IMR-90 (cell line): ENCODE data around the gene BTNL2. TPM values are rescaled to one million over a fixed set of nuclear protein-coding genes. Genes with fewer than 3 reads are reported as not detected.

Source experiments
- ATAC-seq: fragments of 200-7000 bp; cut with Tn5 transposase; 2 replicates; pipeline ENCODE4 v1.9.1; 2020; ENCODE audit warnings: low read depth, mild to moderate bottlenecking, moderate library complexity
- BruUV-seq: library from RNA; stranded (reverse); fragments of 400-500 nt; replicated peaks from 2 replicates; lab custom pipeline; 2021; lab: Mats Ljungman, UMichigan
- CTCF ChIA-PET: fragments of 300-600 bp; formaldehyde crosslinking; extraction: SDS; loops from one replicate; lab custom pipeline; 2021; ENCODE audit warnings: antibody characterized with exemption; lab: Yijun Ruan, JAX
- POLR2A ChIA-PET: fragments of 300-600 bp; sonication (Branson Sonifier 250); formaldehyde crosslinking; loops from one replicate; lab custom pipeline; 2022; ENCODE audit warnings: antibody characterized with exemption; ENCODE audit not compliant: unreplicated experiment; lab: Charles Lee
- DNase-seq: peaks from one replicate; pipeline ENCODE4 v3.0.0; 2013
- H2AFZ ChIP-seq: replicated peaks from 2 replicates; pipeline ENCODE3; 2013; ENCODE audit warnings: low read length, mild to moderate bottlenecking; ENCODE audit not compliant: poor library complexity
- H2AK5ac ChIP-seq: 2 replicates; pipeline ENCODE4 v1.6.1; 2013; ENCODE audit warnings: low read depth, low read length, inconsistent platforms
- H2AK9ac ChIP-seq: replicated peaks from 2 replicates; pipeline ENCODE3; 2013; ENCODE audit warnings: mild to moderate bottlenecking, low read depth, low read length, moderate library complexity; ENCODE audit not compliant: poor library complexity
- H2BK120ac ChIP-seq: 2 replicates; pipeline ENCODE4 v1.6.1; 2013; ENCODE audit warnings: low read depth, low read length, inconsistent platforms
- H2BK15ac ChIP-seq: 3 replicates; pipeline ENCODE4 v1.6.1; 2013; ENCODE audit warnings: low read depth, low read length, inconsistent platforms
- H2BK20ac ChIP-seq: 2 replicates; pipeline ENCODE4 v1.6.1; 2013; ENCODE audit warnings: low read depth, mild to moderate bottlenecking, inconsistent platforms, low read length, moderate library complexity
- H2BK5ac ChIP-seq: 2 replicates; pipeline ENCODE4 v1.6.1; 2013; ENCODE audit warnings: mild to moderate bottlenecking, low read depth, low read length, inconsistent platforms; ENCODE audit not compliant: poor library complexity, severe bottlenecking
- H3K14ac ChIP-seq: replicated peaks from 2 replicates; pipeline ENCODE4 v1.6.1; 2013; ENCODE audit warnings: low read depth, low read length, inconsistent platforms
- H3K18ac ChIP-seq: 2 replicates; pipeline ENCODE4 v1.6.1; 2013; ENCODE audit warnings: low read depth, low read length, control low read depth
- H3K23ac ChIP-seq: 2 replicates; pipeline ENCODE4 v1.6.1; 2013; ENCODE audit warnings: low read depth, low read length, inconsistent platforms
- H3K27ac ChIP-seq: 2 replicates; pipeline ENCODE4 v1.5.1; 2013; ENCODE audit warnings: mild to moderate bottlenecking, control low read depth, low read length; ENCODE audit not compliant: insufficient read depth
- H3K27me3 ChIP-seq: 2 replicates; pipeline ENCODE4 v1.6.1; 2013; ENCODE audit warnings: low read length; ENCODE audit not compliant: control insufficient read depth, insufficient read depth
- H3K36me3 ChIP-seq: 2 replicates; pipeline ENCODE4 v1.6.1; 2013; ENCODE audit warnings: low read length, mixed read lengths; ENCODE audit not compliant: control insufficient read depth, insufficient read depth
- H3K4ac ChIP-seq: 2 replicates; pipeline ENCODE4 v1.6.1; 2013; ENCODE audit warnings: low read depth, low read length, inconsistent platforms
- H3K4me1 ChIP-seq: 2 replicates; pipeline ENCODE4 v1.6.1; 2013; ENCODE audit warnings: low read length, mixed read lengths; ENCODE audit not compliant: control insufficient read depth, insufficient read depth
- H3K4me2 ChIP-seq: 2 replicates; pipeline ENCODE4 v1.6.1; 2013; ENCODE audit warnings: low read depth, mild to moderate bottlenecking, control low read depth, low read length, moderate library complexity
- H3K4me3 ChIP-seq: 2 replicates; pipeline ENCODE4 v1.5.1; 2013; ENCODE audit warnings: low read depth, mild to moderate bottlenecking, control low read depth, low read length, moderate library complexity; ENCODE audit not compliant: insufficient read depth
- H3K56ac ChIP-seq: 2 replicates; pipeline ENCODE4 v1.6.1; 2013; ENCODE audit warnings: low read length, inconsistent platforms; ENCODE audit not compliant: insufficient read depth; ENCODE audit errors: extremely low read depth
- H3K79me1 ChIP-seq, 2 experiments: 2 replicates each; pipeline ENCODE4 v1.6.1; 2013; ENCODE audit warnings: low read length in 2 of 2, inconsistent platforms in 1 of 2, low read depth in 1 of 2
- H3K9ac ChIP-seq: 2 replicates; pipeline ENCODE4 v1.6.1; 2013; ENCODE audit warnings: low read depth, low read length, control low read depth
- H3K9me1 ChIP-seq: 2 replicates; pipeline ENCODE4 v1.6.1; 2013; ENCODE audit warnings: low read length, inconsistent platforms; ENCODE audit not compliant: insufficient read depth
- H3K9me3 ChIP-seq: 2 replicates; pipeline ENCODE4 v1.6.1; 2013; ENCODE audit warnings: low read length; ENCODE audit not compliant: control insufficient read depth, insufficient read depth
- H4K20me1 ChIP-seq: 2 replicates; pipeline ENCODE4 v1.6.1; 2013; ENCODE audit warnings: low read length, inconsistent platforms; ENCODE audit not compliant: insufficient read depth
- H4K5ac ChIP-seq: 2 replicates; pipeline ENCODE4 v1.6.1; 2013; ENCODE audit warnings: mild to moderate bottlenecking, low read depth, low read length, control low read depth
- H4K8ac ChIP-seq, 2 experiments: 2 replicates each; pipeline ENCODE4 v1.6.1; 2013; ENCODE audit warnings: low read depth in 2 of 2, low read length in 2 of 2, control low read depth in 1 of 2, inconsistent platforms in 1 of 2
- H4K91ac ChIP-seq: 2 replicates; pipeline ENCODE4 v1.6.1; 2013; ENCODE audit warnings: low read depth, low read length, inconsistent platforms; ENCODE audit not compliant: insufficient read depth
- BHLHE40 ChIP-seq: fragments of 150-350 bp; IDR thresholded peaks from 2 replicates; pipeline ENCODE4 v1.6.1; 2016; ENCODE audit warnings: mild to moderate bottlenecking, low read depth, low read length
- CEBPB ChIP-seq: IDR thresholded peaks from 2 replicates; pipeline ENCODE4 v1.6.1; 2012; ENCODE audit warnings: low read depth, low read length, improper control_type of control experiment
- CHD1 ChIP-seq: IDR thresholded peaks from 2 replicates; pipeline ENCODE4 v1.6.1; 2012; ENCODE audit warnings: low read depth, low read length, improper control_type of control experiment
- FOS ChIP-seq: fragments of 150-350 bp; IDR thresholded peaks from 2 replicates; pipeline ENCODE4 v1.6.1; 2016; ENCODE audit warnings: low read depth, low read length
- MAFK ChIP-seq: IDR thresholded peaks from 2 replicates; pipeline ENCODE4 v1.6.1; 2012; ENCODE audit warnings: low read depth, low read length, improper control_type of control experiment
- MAZ ChIP-seq: IDR thresholded peaks from 2 replicates; pipeline ENCODE4 v1.6.1; 2012; ENCODE audit warnings: low read depth, mild to moderate bottlenecking, low read length, improper control_type of control experiment, moderate library complexity, borderline replicate concordance
- MXI1 ChIP-seq: IDR thresholded peaks from 2 replicates; pipeline ENCODE4 v1.6.1; 2012; ENCODE audit warnings: low read depth, mild to moderate bottlenecking, low read length, moderate library complexity, borderline replicate concordance
- NFE2L2 ChIP-seq: fragments of 150-350 bp; IDR thresholded peaks from 2 replicates; pipeline ENCODE4 v1.6.1; 2016; ENCODE audit warnings: low read depth, mild to moderate bottlenecking, low read length
- POLR2A ChIP-seq: IDR thresholded peaks from 2 replicates; pipeline ENCODE4 v1.6.1; 2012; ENCODE audit warnings: mild to moderate bottlenecking, low read depth, low read length
- RAD21 ChIP-seq: IDR thresholded peaks from 2 replicates; pipeline ENCODE4 v1.6.1; 2012; ENCODE audit warnings: low read length, improper control_type of control experiment
- RCOR1 ChIP-seq: IDR thresholded peaks from 2 replicates; pipeline ENCODE4 v1.6.1; 2012; ENCODE audit warnings: mild to moderate bottlenecking, low read length, improper control_type of control experiment; ENCODE audit not compliant: insufficient replicate concordance
- RFX5 ChIP-seq: IDR thresholded peaks from 2 replicates; pipeline ENCODE4 v1.8.0; 2012; ENCODE audit warnings: low read depth, mild to moderate bottlenecking, low read length, moderate library complexity
- SMC3 ChIP-seq: fragments of 150-350 bp; IDR thresholded peaks from 2 replicates; pipeline ENCODE4 v1.6.1; 2016; ENCODE audit warnings: low read depth, mild to moderate bottlenecking, antibody characterized with exemption, low read length, moderate library complexity
- WGBS, 2 experiments: methylation state at CpG; one replicate each; pipeline versions ENCODE4 v1.1.5 to v1.1.7; 2013; ENCODE audit warnings: missing lambda C conversion rate in 2 of 2; ENCODE audit not compliant: insufficient read length in 1 of 2; ENCODE audit errors: extremely low coverage in 2 of 2; 5-methylcytosine and 5-hydroxymethylcytosine counted together
- dilution Hi-C: fragments of 300-500 bp; cut with HindIII; formaldehyde crosslinking; loops from one replicate; pipeline ENCODE4 v1.14.3; 2018; ENCODE audit warnings: low sequenced_read_pairs; ENCODE audit not compliant: unreplicated experiment
- in situ Hi-C: fragments of 300-500 bp; cut with MboI; formaldehyde crosslinking; loops from 3 replicates; pipeline ENCODE4 v1.14.3; 2019; ENCODE audit warnings: low sequenced_read_pairs, inconsistent platforms, mixed read lengths
- intact Hi-C: fragments of 100-400 bp; cut with micrococcal nuclease; formaldehyde crosslinking; loops from 2 replicates; pipeline ENCODE4 v1.10.0; 2022
- polyA plus RNA-seq, 3 experiments: library from polyadenylated mRNA; depleted of rRNA; stranded (reverse); fragments of >200 nt; gene quantifications; 2 replicates each; pipeline ENCODE4 v1.2.3, GENCODE V29; 2012; ENCODE audit warnings: low replicate concordance in 1 of 3
- total RNA-seq: library from RNA; depleted of rRNA; stranded (reverse); fragments of >200 nt; gene quantifications from 2 replicates; pipeline ENCODE4 v1.2.3, GENCODE V29; 2012
- TF ChIP-seq, protein P1 (sequence below): conservative IDR thresholded peaks from 2 replicates; pipeline ENCODE4 v1.5.1; 2012; ENCODE audit warnings: mild to moderate bottlenecking, low read depth, low read length, improper control_type of control experiment
- TF ChIP-seq, protein P2 (sequence below): fragments of 150-350 bp; IDR thresholded peaks from 2 replicates; pipeline ENCODE4 v1.6.1; 2017; ENCODE audit warnings: mild to moderate bottlenecking, antibody characterized with exemption, low read length, low read depth
- TF ChIP-seq, protein P3 (sequence below): fragments of 150-350 bp; IDR thresholded peaks from 2 replicates; pipeline ENCODE4 v1.6.1; 2016; ENCODE audit warnings: low read depth, mild to moderate bottlenecking, low read length, moderate library complexity, borderline replicate concordance

Gene BTNL2
- total and polyA plus RNA-seq, 2 of the 4 experiments (the other 2 are of a cell fraction): not detected

DNA sequence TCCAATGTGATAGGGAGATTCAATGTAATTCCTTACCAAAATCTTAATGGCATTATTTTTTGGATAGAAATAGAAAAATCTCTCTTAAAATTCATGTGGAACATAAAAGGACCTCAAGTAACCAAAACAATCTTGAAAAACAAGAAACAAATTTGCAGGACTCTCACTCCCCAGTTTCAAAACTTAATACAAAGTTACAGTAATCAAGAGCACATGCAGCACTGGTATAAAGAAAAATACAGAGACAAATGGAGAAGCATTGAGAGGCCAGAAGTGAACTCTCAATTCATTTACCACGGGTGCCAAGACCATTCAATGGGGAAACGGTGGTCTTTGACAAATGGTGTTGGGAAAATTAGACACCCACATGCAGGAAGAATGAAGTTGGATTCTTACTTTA lies 27.4 kb downstream of the BTNL2 start:
- ChIA-PET CTCF (no interaction called here), POLR2A (no interaction called here)
- Histone ChIP-seq H3K4ac (no peak overlapping the region), H4K8ac (no peak overlapping the region), H3K14ac (no peak overlapping the region), H3K27me3 (peaks cover 6% of the 10 kb centered on the region), H2BK5ac (no peak overlapping the region), H3K4me3 (no peak overlapping the region), H3K4me2 (no peak overlapping the region), H4K20me1 (no peaks in the 10 kb centered on the region), H4K5ac (no peak overlapping the region), H4K91ac (no peak overlapping the region), H3K9me3 (no peaks in the 10 kb centered on the region), H3K79me1 (no peaks in the 10 kb centered on the region), H3K18ac (no peak overlapping the region), H2AFZ (no peak overlapping the region), H3K56ac (no peak overlapping the region), H3K9me1 (no peaks in the 10 kb centered on the region), H3K23ac (no peak overlapping the region), H2AK5ac (no peak overlapping the region), H2BK120ac (no peak overlapping the region), H2BK20ac (no peak overlapping the region), H3K36me3 (no peaks in the 10 kb centered on the region), H2AK9ac (no peak overlapping the region), H3K9ac (no peak overlapping the region), H3K27ac (no peak overlapping the region), H3K4me1 (no peaks in the 10 kb centered on the region), H2BK15ac (no peak overlapping the region)
- BruUV-seq: no TSS peak
- TF ChIP-seq CHD1: no peak
- TF ChIP-seq SMC3: no peak
- TF ChIP-seq POLR2A: no peak
- TF ChIP-seq, protein P1, sequence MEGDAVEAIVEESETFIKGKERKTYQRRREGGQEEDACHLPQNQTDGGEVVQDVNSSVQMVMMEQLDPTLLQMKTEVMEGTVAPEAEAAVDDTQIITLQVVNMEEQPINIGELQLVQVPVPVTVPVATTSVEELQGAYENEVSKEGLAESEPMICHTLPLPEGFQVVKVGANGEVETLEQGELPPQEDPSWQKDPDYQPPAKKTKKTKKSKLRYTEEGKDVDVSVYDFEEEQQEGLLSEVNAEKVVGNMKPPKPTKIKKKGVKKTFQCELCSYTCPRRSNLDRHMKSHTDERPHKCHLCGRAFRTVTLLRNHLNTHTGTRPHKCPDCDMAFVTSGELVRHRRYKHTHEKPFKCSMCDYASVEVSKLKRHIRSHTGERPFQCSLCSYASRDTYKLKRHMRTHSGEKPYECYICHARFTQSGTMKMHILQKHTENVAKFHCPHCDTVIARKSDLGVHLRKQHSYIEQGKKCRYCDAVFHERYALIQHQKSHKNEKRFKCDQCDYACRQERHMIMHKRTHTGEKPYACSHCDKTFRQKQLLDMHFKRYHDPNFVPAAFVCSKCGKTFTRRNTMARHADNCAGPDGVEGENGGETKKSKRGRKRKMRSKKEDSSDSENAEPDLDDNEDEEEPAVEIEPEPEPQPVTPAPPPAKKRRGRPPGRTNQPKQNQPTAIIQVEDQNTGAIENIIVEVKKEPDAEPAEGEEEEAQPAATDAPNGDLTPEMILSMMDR: no peak
- no peak for TF ChIP-seq MAFK
- no peak for TF ChIP-seq RFX5
- no peak for TF ChIP-seq CEBPB
- no peak for TF ChIP-seq NFE2L2
- no peak for TF ChIP-seq BHLHE40
- TF ChIP-seq, protein P2, sequence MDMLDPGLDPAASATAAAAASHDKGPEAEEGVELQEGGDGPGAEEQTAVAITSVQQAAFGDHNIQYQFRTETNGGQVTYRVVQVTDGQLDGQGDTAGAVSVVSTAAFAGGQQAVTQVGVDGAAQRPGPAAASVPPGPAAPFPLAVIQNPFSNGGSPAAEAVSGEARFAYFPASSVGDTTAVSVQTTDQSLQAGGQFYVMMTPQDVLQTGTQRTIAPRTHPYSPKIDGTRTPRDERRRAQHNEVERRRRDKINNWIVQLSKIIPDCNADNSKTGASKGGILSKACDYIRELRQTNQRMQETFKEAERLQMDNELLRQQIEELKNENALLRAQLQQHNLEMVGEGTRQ: no peak
- TF ChIP-seq MXI1: no peak
- no peak for TF ChIP-seq RCOR1
- TF ChIP-seq FOS: no peak
- TF ChIP-seq RAD21: no peak
- TF ChIP-seq MAZ: no peak
- TF ChIP-seq, protein P3, sequence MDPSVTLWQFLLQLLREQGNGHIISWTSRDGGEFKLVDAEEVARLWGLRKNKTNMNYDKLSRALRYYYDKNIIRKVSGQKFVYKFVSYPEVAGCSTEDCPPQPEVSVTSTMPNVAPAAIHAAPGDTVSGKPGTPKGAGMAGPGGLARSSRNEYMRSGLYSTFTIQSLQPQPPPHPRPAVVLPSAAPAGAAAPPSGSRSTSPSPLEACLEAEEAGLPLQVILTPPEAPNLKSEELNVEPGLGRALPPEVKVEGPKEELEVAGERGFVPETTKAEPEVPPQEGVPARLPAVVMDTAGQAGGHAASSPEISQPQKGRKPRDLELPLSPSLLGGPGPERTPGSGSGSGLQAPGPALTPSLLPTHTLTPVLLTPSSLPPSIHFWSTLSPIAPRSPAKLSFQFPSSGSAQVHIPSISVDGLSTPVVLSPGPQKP: no peak
- ATAC-seq (no peak), DNase-seq (no peak)
- in situ Hi-C loops: no loop called here
- dilution Hi-C loops: no loop called here
- no CpG with 5 or more reads among the region's 2 CpGs for WGBS, 2 experiments
- intact Hi-C loops: no loop called here
